Skeletal muscle satellite cell (primary cell): Measurements from ENCODE around the gene STIP1.
A peak's percentile ranks its signal among the peaks of the same experiment; 100 is the strongest.

Experiments
- H3K27me3 ChIP-seq: 2 replicates; pipeline ENCODE4 v1.7.0; 2013; ENCODE audit warnings: low read length; ENCODE audit not compliant: control insufficient read depth, insufficient read depth
- H3K36me3 ChIP-seq: 2 replicates; pipeline ENCODE4 v1.7.0; 2013; ENCODE audit warnings: mild to moderate bottlenecking, control low read depth, low read length; ENCODE audit not compliant: insufficient read depth
- H3K4me1 ChIP-seq: 2 replicates; pipeline ENCODE4 v1.7.0; 2013; ENCODE audit warnings: low read length; ENCODE audit not compliant: control insufficient read depth, insufficient read depth
- H3K4me2 ChIP-seq: 2 replicates; pipeline ENCODE4 v1.7.0; 2013; ENCODE audit warnings: mild to moderate bottlenecking, low read length
- H3K4me3 ChIP-seq: 2 replicates; pipeline ENCODE4 v1.7.0; 2013; ENCODE audit warnings: low read length
- H3K9ac ChIP-seq: 2 replicates; pipeline ENCODE4 v1.7.0; 2013; ENCODE audit warnings: mild to moderate bottlenecking, low read depth, low read length, moderate library complexity
- H3K9me3 ChIP-seq: replicated peaks from 2 replicates; pipeline ENCODE4 v1.7.0; 2013; ENCODE audit warnings: mild to moderate bottlenecking, control low read depth, low read length

The STIP1 gene

GRCh38 chr11:64250415-64251015, 64.5 kb downstream of the STIP1 start:
- Histone ChIP-seq H3K4me1 (peaks cover 28% of the 10 kb centered on the region), H3K36me3 (peaks cover 15% of the 10 kb centered on the region), H3K9me3 (no peaks in the 10 kb centered on the region), H3K4me3 (peak overlapping the region; percentile 92), H3K9ac (peak overlapping the region; percentile 62), H3K27me3 (no peaks in the 10 kb centered on the region), H3K4me2 (peak overlapping the region; percentile 88)

- peak within 1 kb of the TSS; percentile 92 for H3K4me3 ChIP-seq
- H3K9ac ChIP-seq = peak within 1 kb of the TSS; percentile 93
- H3K9me3 ChIP-seq = no peaks in the 10 kb centered on the region
- peaks cover 22% of the 10 kb centered on the region for H3K36me3 ChIP-seq
- peaks cover 28% of the 10 kb centered on the region for H3K4me1 ChIP-seq
- no peaks in the 10 kb centered on the region for H3K27me3 ChIP-seq
- peak within 1 kb of the TSS; percentile 88 for H3K4me2 ChIP-seq
Observed at GRCh38 chr11:64251016-64251752, 65.2 kb downstream of the STIP1 start, which contains the start of gene PLCB3. PLCB3 (plus strand) TSS chr11:64251530; CDS start chr11:64251650, 120 bp downstream.

DNA sequence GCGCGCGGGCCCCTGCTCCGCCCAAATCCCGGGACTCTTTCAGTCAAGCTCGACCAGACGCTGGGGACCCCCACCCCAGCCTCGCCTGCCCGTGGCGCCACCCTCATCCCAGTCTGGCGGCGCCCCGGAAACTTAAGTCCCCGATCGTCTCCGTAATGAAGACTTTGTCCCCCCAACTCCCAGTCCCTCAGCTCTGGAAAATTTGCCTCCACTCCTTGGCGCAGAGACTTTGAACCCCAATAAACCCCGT, 65.7 kb downstream of the STIP1 start:
- Histone ChIP-seq H3K27me3 (no peaks in the 10 kb centered on the region), H3K36me3 (peaks cover 27% of the 10 kb centered on the region), H3K4me2 (peak overlapping the region; percentile 88), H3K9ac (peak overlapping the region; percentile 93), H3K4me3 (peak overlapping the region; percentile 92), H3K4me1 (peaks cover 28% of the 10 kb centered on the region), H3K9me3 (no peaks in the 10 kb centered on the region)

DNA sequence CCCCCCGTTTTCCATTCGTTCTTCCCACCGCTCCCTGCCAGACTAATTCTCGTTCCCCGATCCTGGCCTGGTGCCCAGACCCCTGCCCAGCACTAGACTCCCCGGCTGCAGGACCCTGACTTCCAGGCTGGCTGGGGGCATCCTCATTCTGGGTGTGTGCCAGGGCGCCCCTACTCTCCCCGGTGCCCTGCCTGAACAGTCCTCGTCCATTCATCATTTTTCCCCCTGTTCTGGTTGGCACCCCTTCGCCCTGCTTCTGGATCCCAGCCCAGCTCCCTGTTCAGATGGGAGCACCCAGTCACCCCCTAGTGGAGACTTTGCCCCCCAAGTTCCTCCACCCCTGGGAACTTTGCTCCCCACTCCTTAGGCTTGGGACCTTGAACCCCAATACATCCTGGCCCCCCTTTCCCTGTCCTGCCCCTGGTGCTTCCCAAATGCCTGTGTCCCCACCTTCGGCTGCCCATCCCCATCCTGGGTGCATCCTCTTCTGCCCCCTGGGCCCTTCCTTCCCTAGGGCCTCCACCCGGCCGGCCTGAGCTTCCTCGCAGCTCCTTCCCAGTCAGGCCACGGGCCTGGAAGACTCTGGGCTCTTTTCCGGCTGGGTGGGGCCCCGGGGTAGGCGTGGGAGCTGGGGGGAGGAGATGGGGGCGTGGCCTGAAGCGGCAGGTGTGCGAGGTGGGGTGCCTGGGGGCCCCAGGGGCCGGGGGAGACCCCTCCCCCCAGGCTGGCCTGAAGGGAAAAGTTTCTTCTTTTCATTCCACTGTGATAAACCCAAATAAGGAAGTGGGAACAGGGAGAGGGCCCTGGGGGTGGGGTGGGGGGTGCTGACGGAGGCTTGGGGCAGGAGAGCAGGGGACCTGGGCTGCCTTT, 66.3 kb downstream of the STIP1 start:
- Histone ChIP-seq H3K9ac (peak overlapping the region; percentile 93), H3K4me3 (peak overlapping the region; percentile 92), H3K9me3 (no peaks in the 10 kb centered on the region), H3K36me3 (peaks cover 30% of the 10 kb centered on the region), H3K27me3 (no peaks in the 10 kb centered on the region), H3K4me2 (peak overlapping the region; percentile 88), H3K4me1 (peaks cover 24% of the 10 kb centered on the region)

- Histone ChIP-seq H3K4me2 (peak overlapping the region; percentile 88), H3K36me3 (peaks cover 34% of the 10 kb centered on the region), H3K9ac (peak overlapping the region; percentile 93), H3K4me3 (peak overlapping the region; percentile 92), H3K27me3 (no peaks in the 10 kb centered on the region), H3K9me3 (no peaks in the 10 kb centered on the region), H3K4me1 (peaks cover 18% of the 10 kb centered on the region)
Observed at GRCh38 chr11:64253043-64253442, 67.1 kb downstream of the STIP1 start.

GRCh38 chr11:64253481-64253880, 67.5 kb downstream of the STIP1 start:
- Histone ChIP-seq H3K36me3 (peaks cover 38% of the 10 kb centered on the region), H3K27me3 (no peaks in the 10 kb centered on the region), H3K9ac (peak overlapping the region; percentile 32), H3K4me2 (peak overlapping the region; percentile 88), H3K4me3 (peak overlapping the region; percentile 92), H3K9me3 (no peaks in the 10 kb centered on the region), H3K4me1 (peaks cover 18% of the 10 kb centered on the region)
